Measurements from ENCODE around the gene CDKN1B. TPM values are rescaled to one million over a fixed set of nuclear protein-coding genes. Genes with fewer than 3 reads are reported as not detected.

CDKN1B gene
- total and polyA plus RNA-seq, 2 experiments from 2014 or later, result 3.4 to 24.4 TPM

GRCh38 chr12:12701457-12701856 lies 15.7 kb upstream of the CDKN1B start:
- Histone ChIP-seq H3K9me3 (ENCODE audit: low read depth) (no peaks in the 10 kb centered on the region), H3K4me2 (ENCODE audit: unreplicated experiment) (no peak overlapping the region), H3K4me3 (no peak overlapping the region), H3K9me2 (ENCODE audit: insufficient read depth) (no peaks in the 10 kb centered on the region), H3K9ac (no peak overlapping the region), H4K20me1 (ENCODE audit: insufficient read depth) (no peaks in the 10 kb centered on the region), H3F3A (ENCODE audit: insufficient read depth) (peaks cover 9% of the 10 kb centered on the region; the same call in 1 of the 2 replicates), H3K4me1 (ENCODE audit: insufficient read depth) (peaks cover 14% of the 10 kb centered on the region), H2AFZ (no peak overlapping the region), H3K79me2 (ENCODE audit: insufficient read depth) (no peaks in the 10 kb centered on the region), H3K36me3 (ENCODE audit: low read depth) (no peaks in the 10 kb centered on the region), H3K27ac (no peak overlapping the region), H3K27me3 (replicated peaks; ENCODE audit: insufficient read depth) (no peaks in the 10 kb centered on the region)
- DNase-seq, result no peak
- TF ChIP-seq EZH2phosphoT487 (IDR thresholded peaks at IDR 0.05; ENCODE audit: insufficient read depth, low read depth), result no peak
- no peak for TF ChIP-seq EZH2 (IDR thresholded peaks at IDR 0.05; ENCODE audit: insufficient read depth, poor library complexity, severe bottlenecking)
- in situ Hi-C loops (cut with MboI), result loop anchor here (25.0 kb wide), 2 partner anchors 614 to 1114 kb away; no protein-coding TSS in a partner anchor
- WGBS, 2 experiments (ENCODE audit: low coverage in 1 of 2, low lambda C conversion rate in 2 of 2, missing lambda C conversion rate in 2 of 2), result 94 to 99% methylated on average over 3 of the region's 3 CpGs

- no peak overlapping the region for H3K4me3 ChIP-seq
- in situ Hi-C loops (cut with MboI), result loop anchor here (25.0 kb wide), 2 partner anchors 617 to 1117 kb away; no protein-coding TSS in a partner anchor
- no peak overlapping the region for H3K9ac ChIP-seq
- WGBS, 2 experiments (ENCODE audit: low coverage in 1 of 2, low lambda C conversion rate in 2 of 2, missing lambda C conversion rate in 2 of 2), result 21 to 29% methylated on average over 7 of the region's 7 CpGs
- H3K4me1 ChIP-seq (ENCODE audit: insufficient read depth), result peaks cover 5% of the 10 kb centered on the region
- DNase-seq, result peak; percentile 97
- no peaks in the 10 kb centered on the region for H3K36me3 ChIP-seq (ENCODE audit: low read depth)
- no peak overlapping the region for H3K27ac ChIP-seq
- H3K9me3 ChIP-seq (ENCODE audit: low read depth), result no peaks in the 10 kb centered on the region
- no peaks in the 10 kb centered on the region for H3K9me2 ChIP-seq (ENCODE audit: insufficient read depth)
- TF ChIP-seq EZH2phosphoT487 (IDR thresholded peaks at IDR 0.05; ENCODE audit: insufficient read depth, low read depth), result no peak
- H3K79me2 ChIP-seq (ENCODE audit: insufficient read depth), result no peaks in the 10 kb centered on the region
- H3K27me3 ChIP-seq (replicated peaks; ENCODE audit: insufficient read depth), result no peaks in the 10 kb centered on the region
- H3F3A ChIP-seq (ENCODE audit: insufficient read depth), result no peaks in the 10 kb centered on the region
- no peaks in the 10 kb centered on the region for H4K20me1 ChIP-seq (ENCODE audit: insufficient read depth)
- H2AFZ ChIP-seq, result peak overlapping the region; percentile 43
- no peak overlapping the region for H3K4me2 ChIP-seq (ENCODE audit: unreplicated experiment)
Observed at GRCh38 chr12:12704593-12705230, 12.5 kb upstream of the CDKN1B start.

- Histone ChIP-seq H3K27me3 (replicated peaks; ENCODE audit: insufficient read depth) (no peaks in the 10 kb centered on the region), H3K4me3 (no peak overlapping the region), H3K9me2 (ENCODE audit: insufficient read depth) (no peaks in the 10 kb centered on the region), H2AFZ (no peak overlapping the region), H3K79me2 (ENCODE audit: insufficient read depth) (no peaks in the 10 kb centered on the region), H3K4me1 (ENCODE audit: insufficient read depth) (peaks cover 5% of the 10 kb centered on the region), H3K9me3 (ENCODE audit: low read depth) (no peaks in the 10 kb centered on the region), H3K27ac (no peak overlapping the region), H3K9ac (no peak overlapping the region), H3F3A (ENCODE audit: insufficient read depth) (no peaks in the 10 kb centered on the region), H4K20me1 (ENCODE audit: insufficient read depth) (no peaks in the 10 kb centered on the region), H3K36me3 (ENCODE audit: low read depth) (no peaks in the 10 kb centered on the region), H3K4me2 (ENCODE audit: unreplicated experiment) (no peak overlapping the region)
- WGBS, 2 experiments (ENCODE audit: low coverage in 1 of 2, low lambda C conversion rate in 2 of 2, missing lambda C conversion rate in 2 of 2), result 75 to 86% methylated on average over 1 of the region's 1 CpG
- TF ChIP-seq EZH2phosphoT487 (IDR thresholded peaks at IDR 0.05; ENCODE audit: insufficient read depth, low read depth) (no peak), EZH2 (IDR thresholded peaks at IDR 0.05; ENCODE audit: insufficient read depth, poor library complexity, severe bottlenecking) (no peak)
- in situ Hi-C loops (cut with MboI), result loop anchor here (25.0 kb wide), 2 partner anchors 619 to 1119 kb away; no protein-coding TSS in a partner anchor
- no peak for DNase-seq
Observed at GRCh38 chr12:12705838-12706520, 11.2 kb upstream of the CDKN1B start.

- Histone ChIP-seq H3F3A (ENCODE audit: insufficient read depth) (peaks cover 18% of the 10 kb centered on the region), H3K4me1 (ENCODE audit: insufficient read depth) (peaks cover 24% of the 10 kb centered on the region), H4K20me1 (ENCODE audit: insufficient read depth) (no peaks in the 10 kb centered on the region), H3K79me2 (ENCODE audit: insufficient read depth) (peaks cover 16% of the 10 kb centered on the region), H3K4me2 (ENCODE audit: unreplicated experiment) (peak overlapping the region; percentile 75), H2AFZ (peak overlapping the region; percentile 94), H3K9me3 (ENCODE audit: low read depth) (no peaks in the 10 kb centered on the region), H3K4me3 (peak overlapping the region; percentile 66), H3K9ac (peak overlapping the region; percentile 61), H3K27me3 (replicated peaks; ENCODE audit: insufficient read depth) (no peaks in the 10 kb centered on the region), H3K36me3 (ENCODE audit: low read depth) (no peaks in the 10 kb centered on the region), H3K27ac (no peak overlapping the region), H3K9me2 (ENCODE audit: insufficient read depth) (no peaks in the 10 kb centered on the region)
- TF ChIP-seq EZH2phosphoT487 (IDR thresholded peaks at IDR 0.05; ENCODE audit: insufficient read depth, low read depth) (no peak), EZH2 (IDR thresholded peaks at IDR 0.05; ENCODE audit: insufficient read depth, poor library complexity, severe bottlenecking) (no peak)
- in situ Hi-C loops (cut with MboI), result loop anchor here (25.0 kb wide), 2 partner anchors 627 to 1127 kb away; no protein-coding TSS in a partner anchor
- WGBS, 2 experiments (ENCODE audit: low coverage in 1 of 2, low lambda C conversion rate in 2 of 2, missing lambda C conversion rate in 2 of 2), result 0% methylated on average over 2 of the region's 2 CpGs
- no peak for DNase-seq
Observed at GRCh38 chr12:12713932-12714275, 3.3 kb upstream of the CDKN1B start.

Data from GM23248 (cell line).